ENCODE measurements around the gene C1QTNF8.

C1QTNF8 gene

DNA sequence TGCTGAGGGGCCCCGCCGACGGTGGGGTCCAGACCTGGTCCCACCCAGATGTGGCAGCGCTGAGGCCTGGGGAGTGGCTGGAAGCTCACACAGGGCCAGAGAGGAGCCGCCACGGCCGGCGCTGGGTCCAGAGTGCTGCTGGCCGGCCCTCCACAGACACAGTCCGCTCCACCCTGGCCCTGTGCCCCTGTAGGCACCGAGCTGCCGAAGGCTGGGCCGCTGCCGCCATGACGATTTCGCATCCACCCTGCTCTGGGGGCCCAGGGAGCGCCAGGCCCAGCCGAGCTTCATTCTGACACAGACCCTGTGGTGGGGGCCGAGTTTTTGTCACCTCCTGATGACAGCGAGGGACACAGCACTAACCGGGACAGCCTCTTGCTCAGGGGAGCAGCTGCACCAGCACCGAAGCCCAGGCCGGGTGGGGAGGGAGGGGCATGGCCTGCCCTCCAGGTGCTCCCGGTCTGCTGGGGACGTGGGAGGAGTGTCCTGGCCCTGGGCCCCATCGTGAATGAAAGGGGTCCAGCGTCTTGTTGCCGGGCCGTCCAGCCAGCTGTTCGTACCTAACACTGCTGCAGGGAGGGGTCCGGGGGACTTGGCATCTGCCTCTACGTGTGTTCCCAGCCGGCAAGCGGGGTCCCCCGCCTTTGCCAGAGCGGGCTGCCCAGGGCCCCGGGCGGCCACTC, 50.6 kb downstream of the C1QTNF8 start:
- DNase-seq (ENCODE audit: low read depth in 2 of 2), result no peak

DNA sequence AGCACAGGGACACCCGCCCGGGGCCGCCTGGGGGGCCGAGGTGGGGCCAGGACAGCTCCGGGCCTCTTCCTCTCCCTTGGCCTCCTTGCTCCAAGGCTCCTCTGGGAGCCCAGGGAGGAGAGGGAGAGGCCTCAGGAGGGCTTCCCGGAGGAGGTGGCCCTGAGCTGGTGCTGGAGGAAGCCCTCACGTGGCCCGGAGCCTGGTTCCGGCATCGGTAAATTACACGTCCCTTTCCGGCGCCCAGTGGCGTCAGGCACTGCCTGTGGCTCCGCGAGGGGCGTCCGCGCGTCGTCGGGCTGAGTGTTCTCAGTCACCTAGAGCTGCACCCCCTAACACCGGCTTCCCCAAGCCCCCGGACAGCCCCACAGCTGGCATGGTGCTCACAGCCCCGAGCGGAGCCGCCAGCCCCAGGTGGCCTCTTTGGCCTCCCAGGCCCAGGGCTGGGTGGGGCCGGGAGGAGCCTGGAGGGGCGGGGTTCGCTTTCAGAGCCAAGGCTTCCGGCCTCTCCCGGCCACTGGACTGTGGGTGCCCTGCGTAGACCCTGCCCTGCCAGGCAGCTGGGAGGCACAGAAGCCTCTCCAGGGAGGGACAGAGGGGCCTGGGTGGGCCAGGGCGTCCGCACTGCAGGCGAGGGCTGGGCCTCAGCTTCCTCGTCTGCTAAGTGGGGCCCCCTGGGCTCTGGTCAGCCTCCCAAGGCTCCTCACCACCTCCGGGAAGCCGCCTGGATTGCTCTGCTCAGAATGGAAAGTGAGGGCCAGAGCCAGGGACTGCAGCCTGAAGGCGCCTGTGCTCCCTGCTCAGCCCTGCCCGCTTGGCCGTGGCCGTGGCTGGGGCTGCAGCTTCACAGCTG, 51.4 kb downstream of the C1QTNF8 start:
- DNase-seq (ENCODE audit: low read depth in 2 of 2), result no peak

DNA sequence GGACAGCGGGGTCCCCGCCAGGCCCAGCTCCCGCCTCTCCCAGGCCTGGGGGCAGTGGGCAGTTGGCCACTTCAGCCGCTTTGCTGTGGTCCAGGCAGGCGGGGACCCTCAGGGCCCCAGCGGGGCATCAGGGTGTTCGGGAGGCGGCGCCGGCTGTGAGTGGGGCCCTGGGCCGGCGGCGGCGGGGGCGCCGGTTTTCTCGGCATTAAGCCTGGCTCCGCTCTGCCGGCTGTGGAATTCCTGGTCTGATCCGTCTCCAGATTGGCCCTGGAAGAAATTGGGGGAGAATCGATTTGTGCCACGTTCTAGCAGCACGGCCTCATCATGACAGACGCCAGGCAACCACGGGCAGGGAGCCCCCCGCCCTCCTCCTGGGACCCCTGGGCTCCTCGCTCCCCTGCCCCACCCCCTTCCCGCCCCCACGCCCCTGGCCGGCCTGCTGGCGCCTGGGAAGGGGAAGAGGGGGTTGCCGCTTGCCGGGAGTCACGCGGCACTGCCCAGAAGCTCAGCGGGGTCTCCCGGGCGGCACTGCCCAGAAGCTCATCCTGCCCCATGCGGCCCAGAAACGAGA, 52.1 kb downstream of the C1QTNF8 start:
- no peak for DNase-seq (ENCODE audit: low read depth in 2 of 2)

DNA sequence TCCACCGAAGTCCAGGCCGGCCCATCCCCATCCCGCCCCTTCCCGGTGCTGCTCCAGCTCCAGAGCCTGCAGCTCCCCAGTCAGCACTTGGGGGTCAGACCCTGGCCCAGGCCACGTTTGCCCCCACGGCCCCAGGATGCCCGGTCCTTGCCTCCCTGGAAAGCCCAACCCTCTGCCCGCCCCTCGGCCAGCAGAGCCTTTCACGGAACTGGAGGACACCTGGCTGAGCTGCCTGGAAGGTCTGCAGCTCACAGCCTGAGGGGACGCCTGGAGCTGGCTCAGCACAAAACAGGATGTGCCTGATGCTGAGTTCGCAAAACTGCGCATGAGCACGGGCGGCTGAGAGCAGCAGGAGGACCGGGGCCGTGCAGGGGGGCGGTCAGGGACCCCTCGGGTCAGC, 53.2 kb downstream of the C1QTNF8 start:
- DNase-seq (ENCODE audit: low read depth in 2 of 2), result no peak

DNA sequence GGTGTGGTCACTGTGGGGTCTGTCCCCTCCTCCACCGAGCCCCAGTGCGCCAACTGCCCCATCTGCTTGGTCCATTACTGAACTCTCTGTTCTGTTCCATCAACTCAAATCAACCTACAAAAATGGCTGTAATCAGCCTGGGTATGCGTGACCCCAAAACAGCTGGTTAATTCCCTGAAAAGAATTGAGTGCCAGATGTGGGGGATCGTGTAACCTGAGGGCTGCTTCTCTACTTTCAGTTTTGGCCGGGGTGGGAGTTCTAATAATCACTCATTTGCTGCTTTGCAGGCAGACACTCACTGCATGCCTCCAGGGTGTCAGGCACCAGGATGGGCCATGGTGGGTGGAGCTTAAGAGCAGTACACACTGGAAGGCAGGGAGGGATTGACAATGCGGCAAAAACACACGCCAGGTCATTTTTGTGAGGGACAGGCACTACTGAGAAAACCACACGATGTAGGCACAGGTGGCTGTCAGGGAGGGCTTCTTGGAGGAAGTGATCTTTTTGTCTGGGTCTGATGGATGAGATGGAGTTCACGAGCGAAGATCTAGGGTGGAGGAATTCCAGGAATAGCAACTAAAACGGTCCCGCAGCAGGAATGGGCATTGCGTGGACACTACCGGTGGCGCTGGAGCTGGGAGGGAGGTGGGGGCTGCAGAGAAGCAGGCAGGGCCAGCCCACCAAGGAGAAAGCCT, 53.8 kb downstream of the C1QTNF8 start:
- no peak for DNase-seq (ENCODE audit: low read depth in 2 of 2)

DNA sequence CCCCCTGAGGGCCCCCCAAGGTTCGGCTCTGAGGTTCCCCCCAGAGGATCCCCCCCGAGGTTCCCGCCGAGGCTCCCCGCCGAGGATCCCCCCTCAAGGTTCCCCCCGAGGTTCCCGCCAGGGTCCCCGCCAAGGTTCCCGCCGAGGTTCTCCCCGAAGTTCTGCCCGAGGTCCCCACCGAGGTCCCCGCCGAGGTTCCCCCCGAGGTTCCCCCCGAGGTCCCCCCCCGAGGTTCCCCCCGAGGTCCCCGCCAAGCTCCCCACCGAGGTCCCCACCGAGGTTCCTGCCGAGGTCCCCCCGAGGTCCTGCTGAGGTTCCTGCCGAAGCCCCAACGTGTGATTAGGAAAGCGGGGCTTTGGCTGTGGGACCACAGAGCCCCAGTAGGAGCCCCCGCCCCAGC, 55.7 kb downstream of the C1QTNF8 start:
- no peak for DNase-seq (ENCODE audit: low read depth in 2 of 2)

DNA sequence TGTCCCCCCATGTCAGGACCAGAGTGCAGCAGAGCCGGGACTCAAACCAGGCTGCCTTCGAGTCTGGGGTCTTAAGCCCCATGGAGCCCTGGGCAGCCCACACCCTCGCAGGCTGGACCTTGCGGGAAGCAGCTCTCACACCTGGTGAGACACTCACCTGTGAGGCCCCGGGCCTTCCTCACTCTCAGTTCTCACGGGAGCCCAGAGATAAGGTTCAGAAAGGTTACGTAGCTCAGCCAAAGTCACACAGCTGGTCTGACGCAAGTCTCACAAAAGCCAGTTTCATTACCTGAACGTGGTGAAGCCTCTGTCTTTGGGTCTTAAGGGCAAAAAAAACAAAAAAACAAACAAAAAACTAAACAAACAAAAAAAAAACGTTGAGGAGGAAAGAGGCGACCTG, 56.3 kb downstream of the C1QTNF8 start:
- no peak for DNase-seq (ENCODE audit: low read depth in 2 of 2)

DNA sequence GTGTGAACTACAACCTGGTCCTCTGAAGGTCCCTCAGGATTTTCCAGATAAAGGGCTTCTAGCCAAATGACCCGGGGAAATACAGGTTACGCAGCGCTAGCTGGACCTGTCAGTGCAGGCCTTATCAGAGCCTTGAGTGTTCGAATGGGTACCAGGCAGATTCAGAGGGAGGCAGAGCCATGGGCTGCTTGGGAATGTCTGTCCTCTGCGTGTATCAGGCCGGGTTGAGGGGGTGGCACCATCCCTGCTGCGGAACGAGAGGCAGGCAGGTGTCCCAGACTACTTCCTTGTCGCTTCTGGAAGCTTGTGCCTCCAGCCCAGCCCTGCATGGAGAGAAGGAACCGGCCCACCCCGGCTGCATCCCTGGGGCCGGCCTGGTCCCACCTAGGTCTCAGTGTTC, 57.1 kb downstream of the C1QTNF8 start:
- DNase-seq (ENCODE audit: low read depth in 2 of 2), result no peak

Data from stimulated activated CD8-positive, alpha-beta memory T cell treated with anti-CD3 and anti-CD28 coated beads, Interleukin-2, amount 100 ng/mL, for 48 hours (primary cell).